GM18909 (cell line): ENCODE results near the gene PRKAB1.

Experiments
- ATAC-seq: cut with Tn5 transposase; IDR thresholded peaks from one replicate; pipeline ENCODE4 v1.9.1; 2021; ENCODE audit warnings: mild to moderate bottlenecking; ENCODE audit not compliant: unreplicated experiment, poor library complexity

PRKAB1 gene

DNA sequence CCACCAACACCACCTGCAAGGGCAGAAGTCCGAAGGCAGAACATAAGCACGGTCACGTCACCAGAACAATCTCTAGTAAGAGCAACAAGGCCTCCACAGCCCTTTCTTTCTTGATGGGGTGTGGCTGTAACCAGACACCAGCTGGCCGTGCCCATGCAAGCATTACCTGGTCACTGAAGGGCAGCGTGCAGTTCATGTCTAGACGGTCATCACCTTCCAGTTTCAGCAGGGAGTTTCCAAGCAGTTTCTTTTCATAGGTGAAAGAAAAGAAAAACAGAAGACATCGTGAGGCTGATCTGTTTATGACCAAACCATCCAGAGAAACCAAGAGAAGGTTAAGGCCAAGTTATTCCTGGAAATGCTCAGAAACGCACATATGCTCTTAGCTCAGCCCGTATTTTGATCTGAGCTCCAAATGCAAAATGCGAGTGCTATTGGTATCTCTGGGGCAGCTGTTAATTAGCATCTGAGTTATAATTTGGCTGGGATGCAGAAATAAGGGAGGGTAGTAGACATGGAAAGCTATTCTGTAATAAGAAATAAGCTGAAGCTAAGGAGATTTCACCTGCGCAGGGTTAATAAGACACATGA is 42.5 kb downstream of the PRKAB1 start:
- ATAC-seq: no peak

DNA sequence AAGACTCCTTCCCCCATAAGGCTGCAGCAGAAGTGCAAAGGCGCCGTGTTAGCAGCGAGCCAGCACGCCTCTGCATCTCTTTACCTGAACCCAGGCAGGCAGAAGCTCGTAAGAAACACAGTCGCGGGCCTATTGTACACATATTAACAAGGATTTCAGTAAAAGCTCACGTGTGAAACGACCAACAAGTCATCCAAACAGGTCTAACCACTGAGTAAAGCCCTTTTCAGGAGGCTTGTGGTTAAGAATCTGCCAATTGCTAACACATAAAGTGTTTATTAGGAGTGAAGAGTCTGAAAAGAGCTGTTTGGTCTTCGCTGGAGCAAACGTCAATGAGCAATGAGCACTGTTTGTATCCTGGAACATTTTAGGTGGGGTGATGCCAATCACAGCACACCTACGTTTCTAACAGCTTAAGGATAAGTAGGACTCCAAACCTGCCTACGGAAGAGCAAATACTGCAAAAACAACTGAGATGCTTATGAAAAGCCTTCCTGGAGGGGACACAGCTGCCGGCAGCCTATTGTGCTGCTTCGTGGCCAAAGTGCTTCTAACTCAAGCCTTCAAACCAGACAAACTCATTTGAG is 43.1 kb downstream of the PRKAB1 start:
- ATAC-seq: no peak

DNA sequence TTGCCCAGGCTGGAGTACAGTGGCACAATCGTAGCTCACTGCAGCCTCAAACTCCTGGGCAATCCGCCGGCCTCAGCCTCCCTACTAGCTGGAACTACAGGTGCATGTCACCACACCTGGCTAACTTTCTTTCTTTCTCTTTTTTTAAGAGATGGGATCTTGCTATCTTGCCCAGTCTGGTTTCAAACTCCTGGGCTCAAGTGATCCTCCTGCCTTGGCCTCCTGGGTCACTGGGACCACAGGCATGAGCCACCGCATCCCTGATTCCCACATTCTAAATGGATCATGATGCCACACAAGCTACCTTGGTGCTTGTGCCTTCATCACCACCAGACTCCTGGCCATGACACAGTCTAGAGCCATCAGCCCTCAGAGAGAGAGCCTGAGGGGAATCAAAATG is 43.8 kb downstream of the PRKAB1 start:
- no peak for ATAC-seq

DNA sequence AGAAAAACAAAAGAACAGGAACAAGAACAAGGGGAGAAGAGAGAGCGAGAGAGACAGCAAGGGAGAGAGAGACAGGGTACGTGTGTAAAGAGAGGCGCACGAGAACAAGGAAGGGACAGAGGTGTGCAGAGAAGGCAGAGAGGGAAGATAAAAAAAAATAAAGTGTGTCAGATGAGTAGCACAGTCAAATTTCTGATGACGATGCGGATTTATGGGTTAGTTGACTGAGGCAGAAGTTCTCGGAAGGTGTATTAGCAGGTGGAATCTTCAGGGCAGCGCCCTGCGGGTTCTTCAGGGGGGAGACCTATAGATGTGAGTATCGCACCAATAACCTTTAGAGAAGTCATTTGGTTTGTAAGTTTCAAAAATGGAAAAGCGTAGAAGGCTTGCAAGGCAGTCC is 44.8 kb downstream of the PRKAB1 start:
- ATAC-seq: no peak

DNA sequence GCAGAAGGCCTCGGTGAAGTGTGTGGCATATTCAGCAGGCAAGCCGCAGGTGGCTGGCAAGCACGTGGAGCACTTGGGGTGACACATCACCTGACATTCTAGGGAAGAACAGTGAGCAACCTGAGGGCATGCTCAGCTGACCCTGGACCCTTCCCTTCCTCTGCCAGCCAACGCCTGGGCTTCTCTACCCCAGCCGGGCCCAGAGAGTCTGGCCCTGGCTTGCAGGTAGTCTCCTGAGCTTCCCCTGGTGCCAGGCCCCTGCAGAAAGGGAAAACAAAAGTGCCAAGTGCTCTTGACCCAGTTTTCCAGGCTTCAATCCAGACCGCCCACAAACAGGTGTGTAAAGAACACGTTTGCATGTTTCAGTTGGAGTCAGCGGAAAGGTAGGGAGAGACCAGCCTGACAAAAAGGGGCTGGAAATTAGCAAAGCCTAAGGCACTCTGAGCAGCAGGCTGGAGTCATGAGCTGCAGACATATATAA is 45.7 kb downstream of the PRKAB1 start:
- ATAC-seq: no peak

DNA sequence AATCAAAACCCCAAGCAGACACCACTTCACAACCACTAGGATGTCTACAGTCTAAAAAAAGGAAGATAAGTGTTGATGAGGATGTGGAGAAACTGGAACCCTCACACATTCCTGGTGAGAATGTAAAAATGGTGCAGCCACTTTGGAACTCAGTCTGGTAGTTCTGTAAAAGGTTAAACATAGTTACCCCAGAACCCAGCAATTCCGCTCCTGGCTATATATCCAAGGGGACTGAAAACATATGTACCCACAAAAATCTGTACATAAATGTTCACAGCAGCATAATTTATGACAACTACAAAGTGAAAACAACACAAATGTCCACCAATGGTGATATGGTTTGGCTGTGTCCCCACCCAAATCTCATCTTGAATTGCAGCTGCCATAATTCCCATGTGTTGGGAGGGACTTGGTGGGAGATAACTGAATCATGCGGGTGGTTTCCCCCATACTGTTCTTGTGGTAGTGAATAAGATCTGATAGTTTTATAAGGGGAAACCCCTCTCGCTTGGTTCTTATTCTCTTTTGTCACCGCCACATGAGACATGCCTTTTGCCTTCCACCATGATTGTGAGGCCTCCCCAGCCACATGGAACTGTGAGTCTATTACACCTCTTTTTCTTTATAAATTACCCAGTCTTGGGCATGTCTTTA is 46.8 kb downstream of the PRKAB1 start:
- no peak for ATAC-seq

DNA sequence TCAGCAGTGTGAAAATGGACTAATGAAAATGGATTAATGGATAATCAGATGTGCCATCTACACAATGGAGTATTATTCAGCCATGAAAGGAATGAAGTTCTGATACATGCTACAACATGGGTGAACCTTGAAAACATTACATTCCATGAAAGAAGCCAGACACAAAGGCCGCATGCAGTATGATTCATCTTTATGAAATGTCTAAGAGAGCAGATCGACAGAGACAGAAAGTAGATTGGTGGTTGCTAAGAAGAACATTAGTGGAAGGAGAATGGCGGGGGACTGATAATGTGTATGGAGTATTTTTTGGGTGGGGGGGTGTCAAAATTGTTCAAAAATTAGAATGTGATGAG is 47.3 kb downstream of the PRKAB1 start:
- no peak for ATAC-seq

DNA sequence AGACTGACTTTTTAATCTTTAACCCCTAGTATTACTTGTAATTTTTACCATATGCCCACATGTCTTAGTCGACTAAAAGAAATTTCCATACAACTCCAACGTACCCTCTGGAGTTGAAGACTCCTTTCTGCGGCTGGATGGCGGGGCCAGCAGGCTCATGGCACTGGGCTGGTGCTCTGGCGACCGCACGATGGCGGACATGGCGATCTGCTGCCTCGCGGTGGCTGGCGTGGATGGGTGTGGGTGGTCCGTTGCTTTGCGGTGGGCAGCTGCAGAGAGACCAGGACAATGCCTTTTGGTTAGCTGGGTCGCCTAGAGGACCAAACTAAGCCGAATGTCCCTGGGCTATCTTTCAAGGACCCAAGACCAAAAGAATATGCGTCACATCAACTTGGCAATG is 50.2 kb downstream of the PRKAB1 start:
- no peak for ATAC-seq

DNA sequence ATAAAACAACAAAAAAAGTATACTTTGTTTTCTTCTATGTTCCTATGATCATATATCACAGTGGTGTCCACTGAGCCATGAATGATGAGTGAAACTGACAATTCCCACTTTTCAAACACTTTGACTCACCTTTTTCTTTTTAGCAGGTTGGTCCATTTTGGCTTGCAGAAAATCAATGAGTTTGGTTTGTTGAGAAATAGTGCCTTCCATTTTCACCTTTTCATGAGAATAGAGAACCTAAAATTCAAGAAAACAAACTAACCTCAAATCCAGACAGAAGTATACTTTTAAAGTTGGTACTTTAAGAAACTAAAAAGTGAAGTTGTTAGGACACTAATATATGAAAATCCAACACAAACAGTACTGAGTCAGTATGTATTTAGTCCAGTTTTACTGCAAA is 52.4 kb downstream of the PRKAB1 start:
- no peak for ATAC-seq

DNA sequence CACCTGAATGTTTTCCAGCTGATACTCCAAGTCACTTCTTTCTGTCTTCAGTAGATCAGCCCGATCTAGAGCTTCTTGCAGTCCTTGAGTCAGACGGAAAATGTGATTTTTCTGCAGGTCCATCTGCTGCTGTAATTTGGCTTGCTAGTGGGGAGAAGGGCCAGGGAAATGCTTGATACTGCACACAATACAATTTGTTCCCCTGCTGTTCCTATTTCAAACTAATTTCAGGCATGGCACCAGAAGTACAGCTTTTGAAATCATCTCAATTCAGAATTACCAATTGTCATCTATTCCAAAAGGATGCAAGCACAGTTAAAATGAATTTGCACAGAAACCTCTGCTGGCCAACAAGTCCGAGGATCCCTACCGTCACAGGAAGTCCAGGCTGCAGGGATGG is 53.4 kb downstream of the PRKAB1 start:
- no peak for ATAC-seq

DNA sequence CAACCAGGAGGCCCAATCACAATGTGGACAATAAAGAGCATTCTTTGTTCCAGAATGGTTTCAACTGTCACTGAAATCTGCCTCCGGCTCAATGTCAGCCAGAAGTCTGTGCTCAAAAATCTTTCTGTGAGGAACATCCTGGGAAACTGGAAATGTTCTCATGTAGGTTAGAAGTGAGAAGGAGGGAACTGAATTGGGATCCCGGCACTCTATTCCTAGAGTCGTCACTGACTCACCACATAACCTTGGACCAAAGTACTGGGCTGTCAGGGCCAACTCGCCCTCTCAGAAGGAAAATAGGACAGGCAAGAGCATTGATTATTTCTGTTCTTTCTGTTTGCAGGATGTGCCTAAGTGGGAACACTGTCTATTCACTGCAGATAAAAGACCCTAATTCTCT is 57.6 kb downstream of the PRKAB1 start:
- ATAC-seq: no peak

DNA sequence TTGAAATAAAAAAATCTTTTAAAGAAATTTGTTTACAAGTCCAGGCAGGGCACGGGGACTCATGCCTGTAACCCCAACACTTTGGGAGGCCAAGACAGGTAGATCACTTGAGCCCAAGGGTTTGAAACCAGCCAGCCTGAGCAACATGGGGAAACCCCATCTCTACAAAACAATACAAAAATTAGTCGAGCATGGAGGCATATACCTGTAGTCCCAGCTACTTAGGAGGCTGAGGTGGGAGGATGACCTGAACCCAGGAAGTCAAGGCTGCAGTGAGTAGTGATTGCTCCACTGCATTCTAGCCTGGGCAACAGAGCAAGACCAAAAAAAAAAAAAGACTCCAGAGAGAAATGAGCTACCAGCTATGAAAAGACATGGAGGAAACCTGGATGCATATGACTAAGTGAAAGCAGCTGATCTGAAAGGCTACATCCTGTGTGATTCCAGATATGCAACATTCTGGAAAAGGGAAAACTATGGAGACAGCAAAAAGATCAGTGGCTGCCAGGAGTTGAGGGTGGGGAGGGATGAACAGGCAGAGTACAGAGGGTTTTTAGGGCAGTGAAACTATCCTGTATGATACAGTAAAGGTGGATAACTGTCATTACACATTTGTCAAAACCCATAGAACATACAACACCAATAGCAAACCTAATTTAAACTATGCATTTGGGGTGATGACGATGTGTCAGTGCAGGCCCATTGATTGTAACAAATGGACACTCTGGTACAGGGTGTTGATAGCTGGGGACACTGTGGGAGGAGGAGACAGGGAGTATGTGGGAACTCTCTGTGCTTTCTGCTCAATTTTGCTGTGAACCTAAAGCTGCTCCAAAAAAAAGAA is 59.9 kb downstream of the PRKAB1 start:
- no peak for ATAC-seq

DNA sequence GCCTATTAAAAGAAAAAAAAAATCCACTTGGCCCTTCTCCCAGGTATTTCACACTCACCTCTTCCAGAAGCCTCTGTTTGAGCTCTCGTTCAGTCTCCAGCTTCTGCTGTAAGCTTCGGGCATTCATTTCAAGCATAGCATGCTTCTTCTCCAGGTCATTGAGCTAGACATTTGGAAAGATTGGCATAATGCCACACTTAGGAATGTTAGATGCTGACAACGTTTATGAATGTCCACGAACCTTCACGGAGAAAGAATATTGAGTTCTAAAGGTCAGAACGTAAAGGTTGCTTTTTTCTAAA is 60.5 kb downstream of the PRKAB1 start:
- ATAC-seq: no peak

DNA sequence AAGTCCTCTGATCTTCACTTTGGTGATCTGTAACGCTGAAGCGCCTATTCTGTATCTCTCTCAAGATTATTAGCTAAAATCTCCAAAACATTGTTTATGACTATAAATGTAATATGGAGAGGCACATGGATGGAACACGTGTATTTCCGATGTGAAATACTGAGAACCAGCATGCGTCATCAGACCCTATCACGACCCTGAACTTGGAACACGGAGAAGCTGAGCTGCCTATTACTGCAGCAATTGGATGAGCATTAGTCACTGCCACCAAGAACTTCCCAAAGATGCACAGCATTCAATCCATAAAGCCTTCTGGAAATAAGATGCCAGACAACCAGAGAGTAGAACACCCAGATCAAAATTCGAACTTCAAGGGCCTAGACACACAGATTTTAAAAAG is 61.9 kb downstream of the PRKAB1 start:
- no peak for ATAC-seq

DNA sequence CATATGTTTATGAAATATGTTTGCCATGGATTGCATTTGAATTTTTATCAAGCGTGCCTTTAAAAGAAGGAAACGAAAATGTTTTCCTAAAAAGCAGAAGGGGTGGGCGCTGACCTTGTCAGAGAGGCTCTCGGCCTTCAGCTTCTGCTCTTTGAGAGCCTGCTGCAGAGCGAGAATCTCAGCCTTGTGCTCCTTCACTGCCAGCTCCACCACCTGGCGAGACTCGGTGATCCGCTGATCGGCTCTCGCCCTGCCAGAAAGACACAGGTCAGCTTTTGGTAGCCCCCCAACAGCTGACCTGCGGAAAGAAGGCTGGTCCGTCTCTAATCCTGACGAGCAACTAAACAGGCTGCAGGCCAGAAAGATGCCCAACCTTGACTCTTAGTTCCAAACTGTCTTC is 62.4 kb downstream of the PRKAB1 start:
- no peak for ATAC-seq
